Gastrocnemius medialis (tissue), 4 donors: ENCODE results near the gene KPRP.

Experiments
- CTCF ChIP-seq, 5 experiments: fragments of 450-650 bp in 3 of 5; fragments of 200-600 bp in 2 of 5; sonication (generic) in 2 of 5; IDR thresholded peaks in 4 of 5; conservative IDR thresholded peaks in 1 of 5; 1 replicate in 4 of 5; 2 replicates in 1 of 5; pipeline ENCODE4 v1.5.1; 2016 to 2019; ENCODE audit warnings: antibody characterized with exemption in 5 of 5, mild to moderate bottlenecking in 3 of 5, moderate library complexity in 3 of 5
- POLR2A ChIP-seq, 2 donors: fragments of 450-650 bp; IDR thresholded peaks; one replicate each; pipeline ENCODE4 v1.6.1; 2017; ENCODE audit warnings: antibody characterized with exemption in 2 of 2, mild to moderate bottlenecking in 2 of 2, moderate library complexity in 2 of 2

- no peak for TF ChIP-seq CTCF (IDR thresholded peaks at IDR 0.05 in 4 of 5, conservative IDR thresholded peaks at IDR 0.05 in 1 of 5)
- TF ChIP-seq POLR2A (IDR thresholded peaks at IDR 0.05) = no peak
Measured at GRCh38 chr1:152735648-152736047, 22.2 kb upstream of the KPRP start.
